WTC11 (cell line): ENCODE data around the gene IFI16. TPM values are rescaled to one million over a fixed set of nuclear protein-coding genes. Genes with fewer than 3 reads are reported as not detected.

Experiments used
- ATAC-seq: fragments of 200-7000 bp; cut with Tn5 transposase; 2 replicates; pipeline ENCODE4 v1.10.0; 2021; ENCODE audit warnings: mild to moderate bottlenecking, moderate library complexity
- CTCF ChIA-PET: fragments of 300-600 bp; sonication (Branson Sonifier 250); formaldehyde crosslinking; loops from one replicate; lab custom pipeline; 2021; ENCODE audit warnings: antibody characterized with exemption; lab: Charles Lee
- POLR2A ChIA-PET: fragments of 350-600 bp; sonication (Branson Sonifier 250); formaldehyde crosslinking; loops from one replicate; lab custom pipeline; 2021; ENCODE audit warnings: antibody characterized with exemption; lab: Charles Lee
- DNase-seq: peaks from one replicate; pipeline ENCODE4 v3.0.0; 2021; ENCODE audit warnings: low spot score
- H3K27ac Mint-ChIP-seq: 2 replicates; pipeline ENCODE4 v1.8.0; 2021; ENCODE audit warnings: mixed read lengths
- H3K27me3 Mint-ChIP-seq: 2 replicates; pipeline ENCODE4 v1.8.0; 2021; ENCODE audit warnings: low read depth, mild to moderate bottlenecking, moderate library complexity, mixed read lengths
- H3K36me3 Mint-ChIP-seq: 2 replicates; pipeline ENCODE4 v1.8.0; 2021; ENCODE audit warnings: mixed read lengths
- H3K4me1 Mint-ChIP-seq: 2 replicates; pipeline ENCODE4 v1.8.0; 2022; ENCODE audit warnings: mixed read lengths
- H3K4me3 Mint-ChIP-seq: 2 replicates; pipeline ENCODE4 v1.8.0; 2021; ENCODE audit warnings: mild to moderate bottlenecking, moderate library complexity, mixed read lengths
- H3K9me3 Mint-ChIP-seq: 2 replicates; pipeline ENCODE4 v1.8.0; 2021; ENCODE audit warnings: mixed read lengths
- ARID4B ChIP-seq: sonication (generic); formaldehyde crosslinking; IDR thresholded peaks from 2 replicates; pipeline ENCODE4 v1.8.0; 2023; ENCODE audit warnings: missing genetic modification reagents, mild to moderate bottlenecking, borderline replicate concordance
- ATF1 ChIP-seq: sonication (generic); formaldehyde crosslinking; IDR thresholded peaks from 2 replicates; pipeline ENCODE4 v1.8.1; 2023; ENCODE audit warnings: mild to moderate bottlenecking, moderate library complexity, missing genetic modification reagents
- CREM ChIP-seq: sonication (generic); formaldehyde crosslinking; IDR thresholded peaks from 2 replicates; pipeline ENCODE4 v1.8.1; 2022; ENCODE audit warnings: mild to moderate bottlenecking, missing genetic modification reagents, moderate library complexity
- EMX1 ChIP-seq: fragments of 250-450 bp; sonication (Bioruptor Pico); IDR thresholded peaks from 2 replicates; pipeline ENCODE4 v1.8.0; 2021; ENCODE audit warnings: mild to moderate bottlenecking
- NFATC4 ChIP-seq: fragments of 250-450 bp; sonication (Bioruptor Pico); IDR thresholded peaks from 2 replicates; pipeline ENCODE4 v1.9.0; 2021; ENCODE audit warnings: mild to moderate bottlenecking
- NR1H2 ChIP-seq: sonication (generic); formaldehyde crosslinking; IDR thresholded peaks from 2 replicates; pipeline ENCODE4 v1.9.0; 2021; ENCODE audit warnings: mild to moderate bottlenecking, moderate library complexity, missing genetic modification reagents
- SMAD3 ChIP-seq: sonication (generic); formaldehyde crosslinking; IDR thresholded peaks from 2 replicates; pipeline ENCODE4 v1.8.0; 2022; ENCODE audit warnings: missing genetic modification reagents, mild to moderate bottlenecking, borderline replicate concordance
- TP53 ChIP-seq: sonication (generic); formaldehyde crosslinking; IDR thresholded peaks from 2 replicates; pipeline ENCODE4 v1.8.1; 2023; ENCODE audit warnings: mild to moderate bottlenecking, missing genetic modification reagents
- ZBTB21 ChIP-seq: sonication (generic); formaldehyde crosslinking; IDR thresholded peaks from 2 replicates; pipeline ENCODE4 v1.8.1; 2023; ENCODE audit warnings: mild to moderate bottlenecking, missing genetic modification reagents, borderline replicate concordance
- total RNA-seq: library from RNA; stranded (reverse); gene quantifications from 3 replicates; pipeline ENCODE4 v1.2.3, GENCODE V29; 2021
- TF ChIP-seq, protein P1 (sequence below): fragments of 250-450 bp; sonication (Bioruptor Pico); IDR thresholded peaks from 2 replicates; pipeline ENCODE4 v1.9.0; 2021; ENCODE audit warnings: mild to moderate bottlenecking, borderline replicate concordance
- TF ChIP-seq, protein P2 (sequence below): sonication (generic); formaldehyde crosslinking; IDR thresholded peaks from 2 replicates; pipeline ENCODE4 v1.8.0; 2022; ENCODE audit warnings: mild to moderate bottlenecking, missing genetic modification reagents
- TF ChIP-seq, protein P3 (sequence below): sonication (generic); formaldehyde crosslinking; IDR thresholded peaks from 2 replicates; pipeline ENCODE4 v1.8.1; 2023; ENCODE audit warnings: mild to moderate bottlenecking, moderate library complexity, missing genetic modification reagents
- TF ChIP-seq, protein P4 (sequence below): fragments of 250-450 bp; sonication (Bioruptor Pico); IDR thresholded peaks from 2 replicates; pipeline ENCODE4 v2.1.2; 2022; ENCODE audit warnings: mild to moderate bottlenecking, moderate library complexity
- TF ChIP-seq, protein P5 (sequence below): sonication (generic); formaldehyde crosslinking; IDR thresholded peaks from 2 replicates; pipeline ENCODE4 v1.8.1; 2023; ENCODE audit warnings: mild to moderate bottlenecking, missing genetic modification reagents, moderate library complexity

IFI16 gene
- total RNA-seq, 1 experiment from 2014 or later: 3.2 TPM

GRCh38 chr1:159084867-159085266 lies 75.2 kb downstream of the IFI16 start:
- Mint-ChIP-seq H3K4me3 (no peak overlapping the region), H3K27ac (no peak overlapping the region), H3K9me3 (no peaks in the 10 kb centered on the region), H3K27me3 (no peaks in the 10 kb centered on the region), H3K4me1 (no peaks in the 10 kb centered on the region), H3K36me3 (no peaks in the 10 kb centered on the region)
- no peak for ATAC-seq
- CTCF ChIA-PET: no interaction called here
- POLR2A ChIA-PET: no interaction called here
- TF ChIP-seq ZBTB21 (no peak), NFATC4 (CRISPR knock-in tag) (no peak), SMAD3 (CRISPR knock-in tag) (no peak), CREM (CRISPR knock-in tag) (no peak), ATF1 (CRISPR knock-in tag) (no peak)
- TF ChIP-seq, protein P1, sequence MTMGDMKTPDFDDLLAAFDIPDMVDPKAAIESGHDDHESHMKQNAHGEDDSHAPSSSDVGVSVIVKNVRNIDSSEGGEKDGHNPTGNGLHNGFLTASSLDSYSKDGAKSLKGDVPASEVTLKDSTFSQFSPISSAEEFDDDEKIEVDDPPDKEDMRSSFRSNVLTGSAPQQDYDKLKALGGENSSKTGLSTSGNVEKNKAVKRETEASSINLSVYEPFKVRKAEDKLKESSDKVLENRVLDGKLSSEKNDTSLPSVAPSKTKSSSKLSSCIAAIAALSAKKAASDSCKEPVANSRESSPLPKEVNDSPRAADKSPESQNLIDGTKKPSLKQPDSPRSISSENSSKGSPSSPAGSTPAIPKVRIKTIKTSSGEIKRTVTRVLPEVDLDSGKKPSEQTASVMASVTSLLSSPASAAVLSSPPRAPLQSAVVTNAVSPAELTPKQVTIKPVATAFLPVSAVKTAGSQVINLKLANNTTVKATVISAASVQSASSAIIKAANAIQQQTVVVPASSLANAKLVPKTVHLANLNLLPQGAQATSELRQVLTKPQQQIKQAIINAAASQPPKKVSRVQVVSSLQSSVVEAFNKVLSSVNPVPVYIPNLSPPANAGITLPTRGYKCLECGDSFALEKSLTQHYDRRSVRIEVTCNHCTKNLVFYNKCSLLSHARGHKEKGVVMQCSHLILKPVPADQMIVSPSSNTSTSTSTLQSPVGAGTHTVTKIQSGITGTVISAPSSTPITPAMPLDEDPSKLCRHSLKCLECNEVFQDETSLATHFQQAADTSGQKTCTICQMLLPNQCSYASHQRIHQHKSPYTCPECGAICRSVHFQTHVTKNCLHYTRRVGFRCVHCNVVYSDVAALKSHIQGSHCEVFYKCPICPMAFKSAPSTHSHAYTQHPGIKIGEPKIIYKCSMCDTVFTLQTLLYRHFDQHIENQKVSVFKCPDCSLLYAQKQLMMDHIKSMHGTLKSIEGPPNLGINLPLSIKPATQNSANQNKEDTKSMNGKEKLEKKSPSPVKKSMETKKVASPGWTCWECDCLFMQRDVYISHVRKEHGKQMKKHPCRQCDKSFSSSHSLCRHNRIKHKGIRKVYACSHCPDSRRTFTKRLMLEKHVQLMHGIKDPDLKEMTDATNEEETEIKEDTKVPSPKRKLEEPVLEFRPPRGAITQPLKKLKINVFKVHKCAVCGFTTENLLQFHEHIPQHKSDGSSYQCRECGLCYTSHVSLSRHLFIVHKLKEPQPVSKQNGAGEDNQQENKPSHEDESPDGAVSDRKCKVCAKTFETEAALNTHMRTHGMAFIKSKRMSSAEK (CRISPR knock-in tag): no peak
- TF ChIP-seq, protein P2, sequence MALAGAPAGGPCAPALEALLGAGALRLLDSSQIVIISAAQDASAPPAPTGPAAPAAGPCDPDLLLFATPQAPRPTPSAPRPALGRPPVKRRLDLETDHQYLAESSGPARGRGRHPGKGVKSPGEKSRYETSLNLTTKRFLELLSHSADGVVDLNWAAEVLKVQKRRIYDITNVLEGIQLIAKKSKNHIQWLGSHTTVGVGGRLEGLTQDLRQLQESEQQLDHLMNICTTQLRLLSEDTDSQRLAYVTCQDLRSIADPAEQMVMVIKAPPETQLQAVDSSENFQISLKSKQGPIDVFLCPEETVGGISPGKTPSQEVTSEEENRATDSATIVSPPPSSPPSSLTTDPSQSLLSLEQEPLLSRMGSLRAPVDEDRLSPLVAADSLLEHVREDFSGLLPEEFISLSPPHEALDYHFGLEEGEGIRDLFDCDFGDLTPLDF: no peak
- TF ChIP-seq, protein P3, sequence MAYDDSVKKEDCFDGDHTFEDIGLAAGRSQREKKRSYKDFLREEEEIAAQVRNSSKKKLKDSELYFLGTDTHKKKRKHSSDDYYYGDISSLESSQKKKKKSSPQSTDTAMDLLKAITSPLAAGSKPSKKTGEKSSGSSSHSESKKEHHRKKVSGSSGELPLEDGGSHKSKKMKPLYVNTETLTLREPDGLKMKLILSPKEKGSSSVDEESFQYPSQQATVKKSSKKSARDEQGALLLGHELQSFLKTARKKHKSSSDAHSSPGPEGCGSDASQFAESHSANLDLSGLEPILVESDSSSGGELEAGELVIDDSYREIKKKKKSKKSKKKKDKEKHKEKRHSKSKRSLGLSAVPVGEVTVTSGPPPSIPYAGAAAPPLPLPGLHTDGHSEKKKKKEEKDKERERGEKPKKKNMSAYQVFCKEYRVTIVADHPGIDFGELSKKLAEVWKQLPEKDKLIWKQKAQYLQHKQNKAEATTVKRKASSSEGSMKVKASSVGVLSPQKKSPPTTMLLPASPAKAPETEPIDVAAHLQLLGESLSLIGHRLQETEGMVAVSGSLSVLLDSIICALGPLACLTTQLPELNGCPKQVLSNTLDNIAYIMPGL (CRISPR knock-in tag): no peak
- no peak for DNase-seq

GRCh38 chr1:159088050-159088449 lies 78.3 kb downstream of the IFI16 start:
- no peaks in the 10 kb centered on the region for H3K4me1 Mint-ChIP-seq
- POLR2A ChIA-PET: no interaction called here
- CTCF ChIA-PET: interaction anchor here (1.0 to 2.1 kb wide), 6 partner anchors 10 to 130 kb away, joined by 3 to 15 read pairs (median 5); no protein-coding TSS in a partner anchor
- H3K9me3 Mint-ChIP-seq: no peaks in the 10 kb centered on the region
- ATAC-seq (no peak), DNase-seq (no peak)
- H3K27me3 Mint-ChIP-seq: no peaks in the 10 kb centered on the region
- H3K4me3 Mint-ChIP-seq: no peak overlapping the region
- no peaks in the 10 kb centered on the region for H3K36me3 Mint-ChIP-seq
- no peak overlapping the region for H3K27ac Mint-ChIP-seq
- TF ChIP-seq, protein P1 (CRISPR knock-in tag): no peak
- TF ChIP-seq ARID4B (CRISPR knock-in tag): no peak
- TF ChIP-seq TP53 (CRISPR knock-in tag): no peak
- TF ChIP-seq, protein P4, sequence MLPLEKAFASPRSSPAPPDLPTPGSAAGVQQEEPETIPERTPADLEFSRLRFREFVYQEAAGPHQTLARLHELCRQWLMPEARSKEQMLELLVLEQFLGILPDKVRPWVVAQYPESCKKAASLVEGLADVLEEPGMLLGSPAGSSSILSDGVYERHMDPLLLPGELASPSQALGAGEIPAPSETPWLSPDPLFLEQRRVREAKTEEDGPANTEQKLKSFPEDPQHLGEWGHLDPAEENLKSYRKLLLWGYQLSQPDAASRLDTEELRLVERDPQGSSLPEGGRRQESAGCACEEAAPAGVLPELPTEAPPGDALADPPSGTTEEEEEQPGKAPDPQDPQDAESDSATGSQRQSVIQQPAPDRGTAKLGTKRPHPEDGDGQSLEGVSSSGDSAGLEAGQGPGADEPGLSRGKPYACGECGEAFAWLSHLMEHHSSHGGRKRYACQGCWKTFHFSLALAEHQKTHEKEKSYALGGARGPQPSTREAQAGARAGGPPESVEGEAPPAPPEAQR (CRISPR knock-in tag): no peak
- no peak for TF ChIP-seq EMX1 (CRISPR knock-in tag)
- TF ChIP-seq, protein P5, sequence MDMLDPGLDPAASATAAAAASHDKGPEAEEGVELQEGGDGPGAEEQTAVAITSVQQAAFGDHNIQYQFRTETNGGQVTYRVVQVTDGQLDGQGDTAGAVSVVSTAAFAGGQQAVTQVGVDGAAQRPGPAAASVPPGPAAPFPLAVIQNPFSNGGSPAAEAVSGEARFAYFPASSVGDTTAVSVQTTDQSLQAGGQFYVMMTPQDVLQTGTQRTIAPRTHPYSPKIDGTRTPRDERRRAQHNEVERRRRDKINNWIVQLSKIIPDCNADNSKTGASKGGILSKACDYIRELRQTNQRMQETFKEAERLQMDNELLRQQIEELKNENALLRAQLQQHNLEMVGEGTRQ (CRISPR knock-in tag): no peak
- TF ChIP-seq NR1H2 (CRISPR knock-in tag): no peak
